B cell (primary cell): ENCODE results near the gene MYO9B. TPM values are rescaled to one million over a fixed set of nuclear protein-coding genes. Genes with fewer than 3 reads are reported as not detected.
A peak's percentile ranks its signal among the peaks of the same experiment; 100 is the strongest.

ENCODE experiments used
- ATAC-seq: fragments of 200-7000 bp; cut with Tn5 transposase; one replicate; pipeline ENCODE4 v1.10.0; 2021; ENCODE audit warnings: low read depth, mild to moderate bottlenecking, moderate number of reproducible peaks, moderate library complexity
- CTCF ChIA-PET: fragments of 350-600 bp; sonication (Branson Sonifier 250); formaldehyde crosslinking; loops from one replicate; lab custom pipeline; 2021; ENCODE audit warnings: antibody characterized with exemption, inconsistent platforms; lab: Charles Lee
- POLR2A ChIA-PET: fragments of 350-600 bp; sonication (Branson Sonifier 250); formaldehyde crosslinking; loops from one replicate; lab custom pipeline; 2021; ENCODE audit warnings: antibody characterized with exemption; lab: Charles Lee
- DNase-seq: peaks from one replicate; pipeline ENCODE4 v3.0.0; 2013
- H2AFZ ChIP-seq: 2 replicates; pipeline ENCODE4 v1.6.1; 2012; ENCODE audit warnings: mild to moderate bottlenecking, low read depth, low read length; ENCODE audit not compliant: insufficient read depth, poor library complexity, severe bottlenecking
- H3K27ac ChIP-seq, 2 donors: 1 replicate in 1 of 2; 2 replicates in 1 of 2; pipeline ENCODE4 v1.5.1; 2012 to 2013; ENCODE audit warnings: low read length in 2 of 2, mild to moderate bottlenecking in 2 of 2, moderate library complexity in 1 of 2
- H3K27me3 ChIP-seq, 4 experiments: fragments of 200-600 bp in 1 of 4; sonication (generic) in 1 of 4; replicated peaks in 1 of 4; 1 replicate in 2 of 4; 2 replicates in 2 of 4; pipeline versions ENCODE4 v1.6.1 to v1.7.0; 2013 to 2016; ENCODE audit warnings: low read length in 3 of 4, mild to moderate bottlenecking in 2 of 4, mixed read lengths in 1 of 4, moderate library complexity in 1 of 4; ENCODE audit not compliant: insufficient read depth in 4 of 4, control insufficient read depth in 3 of 4; ENCODE audit errors: control extremely low read depth in 1 of 4
- H3K36me3 ChIP-seq, 2 experiments: replicated peaks in 1 of 2; 1 replicate in 1 of 2; 2 replicates in 1 of 2; pipeline versions ENCODE4 v1.6.1 to v1.7.1; 2013; ENCODE audit warnings: low read length in 1 of 2; ENCODE audit not compliant: insufficient read depth in 2 of 2, control insufficient read depth in 1 of 2; ENCODE audit errors: control extremely low read depth in 1 of 2, extremely low read depth in 1 of 2
- H3K4me1 ChIP-seq, 2 donors: fragments of 200-600 bp in 1 of 2; sonication (generic) in 1 of 2; 1 replicate in 1 of 2; 2 replicates in 1 of 2; pipeline versions ENCODE4 v1.5.1 to v1.6.1; 2013 to 2017; ENCODE audit warnings: low read length in 2 of 2; ENCODE audit not compliant: control insufficient read depth in 2 of 2, insufficient read depth in 2 of 2
- H3K4me2 ChIP-seq: replicated peaks from 2 replicates; pipeline ENCODE3; 2012; ENCODE audit warnings: mild to moderate bottlenecking, low read depth, low read length; ENCODE audit not compliant: poor library complexity, severe bottlenecking
- H3K4me3 ChIP-seq, 5 experiments: fragments of 200-600 bp in 1 of 5; sonication (generic) in 1 of 5; 1 replicate in 3 of 5; 2 replicates in 2 of 5; pipeline versions ENCODE4 v1.5.1 to v1.7.0; 2011 to 2016; ENCODE audit warnings: low read length in 4 of 5, mild to moderate bottlenecking in 4 of 5, low read depth in 2 of 5, control low read depth in 1 of 5, moderate library complexity in 1 of 5; ENCODE audit not compliant: insufficient read depth in 1 of 5; ENCODE audit errors: control extremely low read depth in 1 of 5, extremely low read depth in 1 of 5
- H3K79me2 ChIP-seq: fragments of 200-600 bp; sonication (generic); one replicate; pipeline ENCODE4 v1.6.0; 2016; ENCODE audit warnings: low read length; ENCODE audit not compliant: control insufficient read depth, insufficient read depth
- H3K9ac ChIP-seq: fragments of 200-600 bp; sonication (generic); 2 replicates; pipeline ENCODE4 v1.6.1; 2017; ENCODE audit warnings: mild to moderate bottlenecking, low read length, moderate library complexity
- H3K9me3 ChIP-seq, 3 donors: one replicate each; pipeline versions ENCODE4 v1.6.1 to v1.7.1; 2013; ENCODE audit warnings: low read length in 2 of 3; ENCODE audit not compliant: control insufficient read depth in 2 of 3, insufficient read depth in 1 of 3; ENCODE audit errors: control extremely low read depth in 1 of 3
- H4K20me1 ChIP-seq: 2 replicates; pipeline ENCODE4 v1.6.0; 2012; ENCODE audit warnings: mild to moderate bottlenecking, low read length; ENCODE audit not compliant: insufficient read depth, control insufficient read depth, poor library complexity, severe bottlenecking
- H3K27ac Mint-ChIP-seq: one replicate; pipeline ENCODE4 v1.8.0; 2021; ENCODE audit warnings: mixed read lengths
- H3K27me3 Mint-ChIP-seq: one replicate; pipeline ENCODE4 v1.8.0; 2021; ENCODE audit warnings: mixed read lengths
- H3K4me1 Mint-ChIP-seq: one replicate; pipeline ENCODE4 v1.8.0; 2021; ENCODE audit warnings: mixed read lengths
- H3K4me3 Mint-ChIP-seq: one replicate; pipeline ENCODE4 v1.8.0; 2021; ENCODE audit warnings: mixed read lengths
- H3K9me3 Mint-ChIP-seq: one replicate; pipeline ENCODE4 v1.8.0; 2022; ENCODE audit warnings: mixed read lengths; ENCODE audit not compliant: insufficient read depth
- CTCF ChIP-seq: fragments of 200-600 bp; IDR thresholded peaks from one replicate; pipeline ENCODE4 v1.8.0; 2022; ENCODE audit warnings: antibody characterized with exemption, mild to moderate bottlenecking
- EZH2 ChIP-seq: IDR thresholded peaks from 2 replicates; pipeline ENCODE4 v1.6.1; 2012; ENCODE audit warnings: borderline replicate concordance, low read depth, mild to moderate bottlenecking, moderate library complexity, low read length; ENCODE audit not compliant: insufficient read depth, poor library complexity, severe bottlenecking
- WGBS: methylation state at CpG from one replicate; pipeline ENCODE4 v1.1.5; 2013; ENCODE audit warnings: missing lambda C conversion rate; ENCODE audit not compliant: insufficient coverage; 5-methylcytosine and 5-hydroxymethylcytosine counted together
- intact Hi-C: fragments of 100-400 bp; cut with micrococcal nuclease; formaldehyde crosslinking; loops from one replicate; pipeline ENCODE4 v1.10.0; 2022
- polyA plus RNA-seq: library from polyadenylated mRNA; depleted of rRNA; stranded (reverse); fragments of >200 nt; gene quantifications from 2 replicates; pipeline ENCODE4 v1.2.3, GENCODE V29; 2012
- total RNA-seq, 2 donors: library from RNA; stranded (reverse); fragments of 120-200 nt in 1 of 2; gene quantifications; 1 replicate in 1 of 2; 2 replicates in 1 of 2; pipeline versions ENCODE4 v1.2.3 to v1.2.4, GENCODE V29; 2013 to 2022

The MYO9B gene
- total and polyA plus RNA-seq, 2 donors (not counting 1 experiment from before 2014, with no cell fraction given): 256 to 273 TPM

GRCh38 chr19:17110599-17110966 lies 35.0 kb downstream of the MYO9B start:
- H3K27me3 Mint-ChIP-seq: no peaks in the 10 kb centered on the region
- H3K4me2 ChIP-seq: peak overlapping the region; percentile 84
- 59% methylated on average over 10 of the region's 10 CpGs for WGBS
- H3K4me3 ChIP-seq: peak overlapping the region in 4 of 5 experiments; percentile 12 to 60 (median 38)
- H2AFZ ChIP-seq: no peak overlapping the region
- H3K79me2 ChIP-seq: peaks cover 83% of the 10 kb centered on the region
- H3K27ac Mint-ChIP-seq: peak overlapping the region; percentile 91
- peak overlapping the region; percentile 79 for H3K4me3 Mint-ChIP-seq
- H3K9ac ChIP-seq: peak overlapping the region; percentile 53
- H3K27ac ChIP-seq: peak overlapping the region; percentile 64 to 70
- intact Hi-C loops: loop anchor here (1.0 kb wide), 5 partner anchors 15 to 43 kb away; partner anchors contain the start of genes HAUS8 and MYO9B
- no peak for DNase-seq
- no peaks in the 10 kb centered on the region for H3K9me3 ChIP-seq
- ChIA-PET POLR2A (interaction anchor here (0.5 to 2.1 kb wide), 7 partner anchors 15 to 105 kb away, joined by 3 to 13 read pairs (median 4); partner anchors contain the start of genes MYO9B and USE1), CTCF (interaction anchor here (0.6 to 2.5 kb wide), 8 partner anchors 15 to 105 kb away, joined by 3 to 13 read pairs (median 4); partner anchors contain the start of gene USE1)
- peaks cover 82% of the 10 kb centered on the region for H3K4me1 Mint-ChIP-seq
- no peaks in the 10 kb centered on the region for H3K27me3 ChIP-seq
- TF ChIP-seq EZH2 (no peak), CTCF (no peak)
- no peak for ATAC-seq
- H3K36me3 ChIP-seq: peaks cover 2 to 44% of the 10 kb centered on the region in 2 experiments
- H4K20me1 ChIP-seq: peaks cover 27% of the 10 kb centered on the region
- no peaks in the 10 kb centered on the region for H3K9me3 Mint-ChIP-seq
- peaks cover 64 to 78% of the 10 kb centered on the region in 2 donors for H3K4me1 ChIP-seq

GRCh38 chr19:17111766-17112165 lies 36.2 kb downstream of the MYO9B start:
- H3K4me2 ChIP-seq: peak overlapping the region; percentile 4
- Mint-ChIP-seq H3K4me3 (peak overlapping the region; percentile 71), H3K27me3 (no peaks in the 10 kb centered on the region), H3K9me3 (no peaks in the 10 kb centered on the region), H3K27ac (peak overlapping the region; percentile 86), H3K4me1 (peaks cover 81% of the 10 kb centered on the region)
- ATAC-seq: no peak
- no peak for TF ChIP-seq EZH2
- TF ChIP-seq CTCF: no peak
- H3K4me1 ChIP-seq: peaks cover 58 to 77% of the 10 kb centered on the region in 2 donors
- H3K27ac ChIP-seq: peak overlapping the region in 1 of 2 donors; percentile 4
- H4K20me1 ChIP-seq: peaks cover 37% of the 10 kb centered on the region
- H3K36me3 ChIP-seq: peaks cover 2 to 45% of the 10 kb centered on the region in 2 experiments
- intact Hi-C loops: no loop called here
- ChIA-PET POLR2A (interaction anchor here (0.6 to 2.1 kb wide), 2 partner anchors 14 to 528 kb away, joined by 9 to 13 read pairs; no protein-coding TSS in a partner anchor), CTCF (interaction anchor here (1.1 to 2.5 kb wide), 3 partner anchors 14 to 43 kb away, joined by 4 to 13 read pairs (median 6); no protein-coding TSS in a partner anchor)
- no peak overlapping the region for H3K9ac ChIP-seq
- H2AFZ ChIP-seq: no peak overlapping the region
- no CpG with 5 or more reads among the region's 3 CpGs for WGBS
- no peak for DNase-seq
- no peak overlapping the region for H3K4me3 ChIP-seq
- no peaks in the 10 kb centered on the region for H3K27me3 ChIP-seq
- H3K9me3 ChIP-seq: peaks cover 0 to 9% (median 0%) of the 10 kb centered on the region in 3 donors
- peaks cover 84% of the 10 kb centered on the region for H3K79me2 ChIP-seq
